Astrocyte (in vitro differentiated cells and primary cell): ENCODE measurements around the gene PAQR4. TPM values are rescaled to one million over a fixed set of nuclear protein-coding genes. Genes with fewer than 3 reads are reported as not detected.

Experiments
- DNase-seq: peaks from one replicate; pipeline ENCODE4 v3.0.0-alpha.2; 2010; ENCODE audit warnings: low read depth
- FAIRE-seq: peaks from 2 replicates; lab custom pipeline; 2011; peaks lifted over from hg19 to GRCh38; lab: Jason Lieb, UNC
- H2AFZ ChIP-seq: 2 replicates; pipeline ENCODE4 v1.6.0; 2012; ENCODE audit warnings: low read depth, low read length, inconsistent platforms
- H3K27ac ChIP-seq: 2 replicates; pipeline ENCODE4 v1.5.1; 2011; ENCODE audit warnings: low read depth, low read length, inconsistent platforms
- H3K27me3 ChIP-seq: 2 replicates; pipeline ENCODE4 v1.6.0; 2011; ENCODE audit warnings: low read length, inconsistent platforms; ENCODE audit not compliant: insufficient read depth
- H3K36me3 ChIP-seq: 2 replicates; pipeline ENCODE4 v1.5.1; 2011; ENCODE audit warnings: low read length, inconsistent platforms; ENCODE audit not compliant: insufficient read depth
- H3K4me1 ChIP-seq: 2 replicates; pipeline ENCODE4 v1.5.1; 2011; ENCODE audit warnings: low read length, inconsistent platforms; ENCODE audit not compliant: insufficient read depth
- H3K4me2 ChIP-seq: 2 replicates; pipeline ENCODE4 v1.6.0; 2012; ENCODE audit warnings: low read length, inconsistent platforms
- H3K4me3 ChIP-seq: 2 replicates; pipeline ENCODE4 v1.5.1; 2011; ENCODE audit warnings: low read depth, mild to moderate bottlenecking, low read length, inconsistent platforms; ENCODE audit not compliant: insufficient read depth
- H3K79me2 ChIP-seq: 2 replicates; pipeline ENCODE4 v1.6.0; 2012; ENCODE audit warnings: mild to moderate bottlenecking, low read length, inconsistent platforms; ENCODE audit not compliant: insufficient read depth
- H3K9ac ChIP-seq: 2 replicates; pipeline ENCODE4 v1.6.0; 2012; ENCODE audit warnings: mild to moderate bottlenecking, low read length, inconsistent platforms
- H3K9me3 ChIP-seq: 2 replicates; pipeline ENCODE4 v1.5.1; 2012; ENCODE audit warnings: low read depth, mild to moderate bottlenecking, low read length, inconsistent platforms; ENCODE audit not compliant: insufficient read depth
- H4K20me1 ChIP-seq: 2 replicates; pipeline ENCODE4 v1.6.0; 2012; ENCODE audit warnings: low read length, inconsistent platforms; ENCODE audit not compliant: insufficient read depth
- H3K27ac Mint-ChIP-seq: one replicate; pipeline ENCODE4 v1.8.0; 2021; ENCODE audit warnings: mild to moderate bottlenecking, mixed read lengths; ENCODE audit not compliant: unreplicated experiment
- H3K27me3 Mint-ChIP-seq: one replicate; pipeline ENCODE4 v1.8.0; 2021; ENCODE audit warnings: low read depth, mixed read lengths; ENCODE audit not compliant: unreplicated experiment
- H3K36me3 Mint-ChIP-seq: one replicate; pipeline ENCODE4 v1.8.0; 2021; ENCODE audit warnings: low read depth, mixed read lengths; ENCODE audit not compliant: unreplicated experiment
- H3K4me1 Mint-ChIP-seq: one replicate; pipeline ENCODE4 v1.8.0; 2021; ENCODE audit warnings: low read depth, mixed read lengths; ENCODE audit not compliant: unreplicated experiment
- H3K4me3 Mint-ChIP-seq: one replicate; pipeline ENCODE4 v1.8.0; 2021; ENCODE audit warnings: mild to moderate bottlenecking, moderate library complexity, mixed read lengths; ENCODE audit not compliant: unreplicated experiment
- H3K9me3 Mint-ChIP-seq: one replicate; pipeline ENCODE4 v1.8.0; 2021; ENCODE audit warnings: mild to moderate bottlenecking, mixed read lengths; ENCODE audit not compliant: unreplicated experiment
- CTCF ChIP-seq: IDR thresholded peaks from 2 replicates; pipeline ENCODE4 v1.5.1; 2011; ENCODE audit warnings: low read depth, mild to moderate bottlenecking, inconsistent platforms, low read length, moderate library complexity; ENCODE audit not compliant: insufficient read depth
- EZH2 ChIP-seq: IDR thresholded peaks from 2 replicates; pipeline ENCODE4 v1.6.1; 2012; ENCODE audit warnings: mild to moderate bottlenecking, low read length, inconsistent platforms; ENCODE audit not compliant: insufficient read depth
- total RNA-seq: library from RNA; stranded (reverse); gene quantifications from 2 replicates; pipeline ENCODE4 v1.2.1, GENCODE V29; 2021

PAQR4 gene
- total RNA-seq, 1 donor from 2014 or later, result 4.8 TPM

GRCh38 chr16:2933136-2933535, 36.0 kb upstream of the PAQR4 start:
- Mint-ChIP-seq H3K4me1 (no peaks in the 10 kb centered on the region), H3K9me3 (no peaks in the 10 kb centered on the region), H3K4me3 (no peak overlapping the region), H3K27ac (no peak overlapping the region), H3K27me3 (no peaks in the 10 kb centered on the region), H3K36me3 (peaks cover 10% of the 10 kb centered on the region)
- no peak overlapping the region for H3K4me3 ChIP-seq
- DNase-seq, result no peak
- H2AFZ ChIP-seq, result no peak overlapping the region
- no peak overlapping the region for H3K27ac ChIP-seq
- no peaks in the 10 kb centered on the region for H3K36me3 ChIP-seq
- H3K9me3 ChIP-seq, result no peaks in the 10 kb centered on the region
- no peaks in the 10 kb centered on the region for H3K4me1 ChIP-seq
- no peak for FAIRE-seq
- H3K9ac ChIP-seq, result no peak overlapping the region
- peaks cover 11% of the 10 kb centered on the region for H4K20me1 ChIP-seq
- no peak for TF ChIP-seq EZH2
- TF ChIP-seq CTCF, result no peak
- no peak overlapping the region for H3K4me2 ChIP-seq
- H3K79me2 ChIP-seq, result peaks cover 1% of the 10 kb centered on the region
- no peaks in the 10 kb centered on the region for H3K27me3 ChIP-seq

- H3K27ac Mint-ChIP-seq, result no peak overlapping the region
- DNase-seq, result no peak
- H3K4me3 Mint-ChIP-seq, result no peak overlapping the region
- H3K27me3 Mint-ChIP-seq, result no peaks in the 10 kb centered on the region
- Histone ChIP-seq H3K36me3 (no peaks in the 10 kb centered on the region), H3K4me1 (no peaks in the 10 kb centered on the region), H3K27ac (no peak overlapping the region), H3K27me3 (no peaks in the 10 kb centered on the region), H3K9ac (no peak overlapping the region), H3K79me2 (no peaks in the 10 kb centered on the region), H3K4me3 (no peak overlapping the region), H3K9me3 (no peaks in the 10 kb centered on the region), H2AFZ (no peak overlapping the region), H4K20me1 (peaks cover 7% of the 10 kb centered on the region), H3K4me2 (no peak overlapping the region)
- H3K36me3 Mint-ChIP-seq, result peaks cover 7% of the 10 kb centered on the region
- TF ChIP-seq EZH2 (no peak), CTCF (no peak)
- H3K9me3 Mint-ChIP-seq, result no peaks in the 10 kb centered on the region
- H3K4me1 Mint-ChIP-seq, result no peaks in the 10 kb centered on the region
- no peak for FAIRE-seq
Measured at GRCh38 chr16:2933701-2934100, 35.4 kb upstream of the PAQR4 start.

- no peaks in the 10 kb centered on the region for H3K4me1 ChIP-seq
- no peaks in the 10 kb centered on the region for H3K79me2 ChIP-seq
- H3K4me2 ChIP-seq, result no peak overlapping the region
- H3K27ac Mint-ChIP-seq, result no peak overlapping the region
- no peak overlapping the region for H2AFZ ChIP-seq
- no peak overlapping the region for H3K27ac ChIP-seq
- no peaks in the 10 kb centered on the region for H3K27me3 ChIP-seq
- H3K36me3 ChIP-seq, result peaks cover 2% of the 10 kb centered on the region
- TF ChIP-seq EZH2, result no peak
- no peak for TF ChIP-seq CTCF
- peaks cover 7% of the 10 kb centered on the region for H4K20me1 ChIP-seq
- DNase-seq, result no peak
- no peaks in the 10 kb centered on the region for H3K9me3 Mint-ChIP-seq
- H3K9me3 ChIP-seq, result no peaks in the 10 kb centered on the region
- H3K36me3 Mint-ChIP-seq, result peaks cover 9% of the 10 kb centered on the region
- H3K9ac ChIP-seq, result no peak overlapping the region
- no peak for FAIRE-seq
- H3K4me3 Mint-ChIP-seq, result no peak overlapping the region
- no peaks in the 10 kb centered on the region for H3K27me3 Mint-ChIP-seq
- no peak overlapping the region for H3K4me3 ChIP-seq
- no peaks in the 10 kb centered on the region for H3K4me1 Mint-ChIP-seq
Measured at GRCh38 chr16:2934450-2934849, 34.7 kb upstream of the PAQR4 start.
